WTC11 (cell line): ENCODE measurements around the gene BACH2. TPM values are rescaled to one million over a fixed set of nuclear protein-coding genes. Genes with fewer than 3 reads are reported as not detected.
"Not testable (repeated sequence)": the region's sequence is repeated elsewhere in the genome, so short reads cannot be mapped to it uniquely, and the experiment has no call there.

Experiments used
- ATAC-seq: fragments of 200-7000 bp; cut with Tn5 transposase; 2 replicates; pipeline ENCODE4 v1.10.0; 2021; ENCODE audit warnings: mild to moderate bottlenecking, moderate library complexity
- CTCF ChIA-PET: fragments of 300-600 bp; sonication (Branson Sonifier 250); formaldehyde crosslinking; loops from one replicate; lab custom pipeline; 2021; ENCODE audit warnings: antibody characterized with exemption; lab: Charles Lee
- POLR2A ChIA-PET: fragments of 350-600 bp; sonication (Branson Sonifier 250); formaldehyde crosslinking; loops from one replicate; lab custom pipeline; 2021; ENCODE audit warnings: antibody characterized with exemption; lab: Charles Lee
- DNase-seq: peaks from one replicate; pipeline ENCODE4 v3.0.0; 2021; ENCODE audit warnings: low spot score
- H3K27ac Mint-ChIP-seq: 2 replicates; pipeline ENCODE4 v1.8.0; 2021; ENCODE audit warnings: mixed read lengths
- H3K27me3 Mint-ChIP-seq: 2 replicates; pipeline ENCODE4 v1.8.0; 2021; ENCODE audit warnings: low read depth, mild to moderate bottlenecking, moderate library complexity, mixed read lengths
- H3K36me3 Mint-ChIP-seq: 2 replicates; pipeline ENCODE4 v1.8.0; 2021; ENCODE audit warnings: mixed read lengths
- H3K4me1 Mint-ChIP-seq: 2 replicates; pipeline ENCODE4 v1.8.0; 2022; ENCODE audit warnings: mixed read lengths
- H3K4me3 Mint-ChIP-seq: 2 replicates; pipeline ENCODE4 v1.8.0; 2021; ENCODE audit warnings: mild to moderate bottlenecking, moderate library complexity, mixed read lengths
- H3K9me3 Mint-ChIP-seq: 2 replicates; pipeline ENCODE4 v1.8.0; 2021; ENCODE audit warnings: mixed read lengths
- AR ChIP-seq: fragments of 250-450 bp; sonication (Bioruptor Pico); IDR thresholded peaks from 2 replicates; pipeline ENCODE4 v1.9.0; 2021; ENCODE audit warnings: mild to moderate bottlenecking
- CBFB ChIP-seq: sonication (generic); formaldehyde crosslinking; IDR thresholded peaks from 2 replicates; pipeline ENCODE4 v1.8.1; 2022; ENCODE audit warnings: mild to moderate bottlenecking, low read depth, missing genetic modification reagents
- CDX4 ChIP-seq: fragments of 250-450 bp; sonication (Bioruptor Pico); IDR thresholded peaks from 2 replicates; pipeline ENCODE4 v1.9.0; 2021; ENCODE audit warnings: moderate library complexity, mild to moderate bottlenecking, inconsistent platforms, borderline replicate concordance
- CTCF ChIP-seq: fragments of 200-600 bp; IDR thresholded peaks from 2 replicates; pipeline ENCODE4 v1.8.0; 2022; ENCODE audit warnings: antibody characterized with exemption
- FOXJ3 ChIP-seq: sonication (generic); formaldehyde crosslinking; IDR thresholded peaks from 2 replicates; pipeline ENCODE4 v1.9.0; 2021; ENCODE audit warnings: missing genetic modification reagents, mild to moderate bottlenecking, borderline replicate concordance
- GTF2I ChIP-seq: fragments of 250-450 bp; sonication (Bioruptor Pico); conservative IDR thresholded peaks from 2 replicates; pipeline ENCODE4 v1.4.0; 2021; ENCODE audit warnings: mild to moderate bottlenecking
- JUN ChIP-seq: sonication (generic); formaldehyde crosslinking; IDR thresholded peaks from 2 replicates; pipeline ENCODE4 v1.8.0; 2023; ENCODE audit warnings: mild to moderate bottlenecking, missing genetic modification reagents
- MYBL2 ChIP-seq: sonication (generic); formaldehyde crosslinking; IDR thresholded peaks from 2 replicates; pipeline ENCODE4 v1.8.1; 2023; ENCODE audit warnings: mild to moderate bottlenecking, moderate library complexity, missing genetic modification reagents
- NR2C2 ChIP-seq: sonication (generic); formaldehyde crosslinking; IDR thresholded peaks from 2 replicates; pipeline ENCODE4 v1.8.0; 2022; ENCODE audit warnings: mild to moderate bottlenecking, missing genetic modification reagents
- OVOL2 ChIP-seq: fragments of 250-450 bp; sonication (Bioruptor Pico); IDR thresholded peaks from 2 replicates; pipeline ENCODE4 v1.9.0; 2021; ENCODE audit warnings: mild to moderate bottlenecking, borderline replicate concordance
- PREB ChIP-seq: sonication (generic); formaldehyde crosslinking; IDR thresholded peaks from 2 replicates; pipeline ENCODE4 v1.8.1; 2022; ENCODE audit warnings: mild to moderate bottlenecking, missing genetic modification reagents, moderate library complexity, borderline replicate concordance
- RELA ChIP-seq: sonication (generic); formaldehyde crosslinking; IDR thresholded peaks from 2 replicates; pipeline ENCODE4 v1.8.1; 2022; ENCODE audit warnings: missing genetic modification reagents, mild to moderate bottlenecking, borderline replicate concordance
- SP1 ChIP-seq: sonication (generic); formaldehyde crosslinking; conservative IDR thresholded peaks from 2 replicates; pipeline ENCODE4 v1.8.1; 2022; ENCODE audit warnings: missing genetic modification reagents
- TCF7 ChIP-seq: sonication (generic); formaldehyde crosslinking; IDR thresholded peaks from 2 replicates; pipeline ENCODE4 v1.8.0; 2022; ENCODE audit warnings: mild to moderate bottlenecking, low read depth, missing genetic modification reagents, moderate library complexity
- USF2 ChIP-seq: sonication (generic); formaldehyde crosslinking; IDR thresholded peaks from 2 replicates; pipeline ENCODE4 v1.8.1; 2023; ENCODE audit warnings: mild to moderate bottlenecking, missing genetic modification reagents, moderate library complexity
- ZBTB43 ChIP-seq: sonication (generic); formaldehyde crosslinking; IDR thresholded peaks from 2 replicates; pipeline ENCODE4 v1.8.1; 2023; ENCODE audit warnings: mild to moderate bottlenecking, missing genetic modification reagents
- ZNF121 ChIP-seq: sonication (generic); formaldehyde crosslinking; IDR thresholded peaks from 2 replicates; pipeline ENCODE4 v1.8.0; 2023; ENCODE audit warnings: missing genetic modification reagents
- ZNF263 ChIP-seq: sonication (generic); formaldehyde crosslinking; IDR thresholded peaks from 2 replicates; pipeline ENCODE4 v1.8.1; 2022; ENCODE audit warnings: low read depth, mild to moderate bottlenecking, moderate library complexity, missing genetic modification reagents
- ZNF396 ChIP-seq: fragments of 250-450 bp; sonication (Bioruptor Pico); IDR thresholded peaks from 2 replicates; pipeline ENCODE4 v1.8.0; 2021; ENCODE audit warnings: mild to moderate bottlenecking, moderate library complexity, borderline replicate concordance
- total RNA-seq: library from RNA; stranded (reverse); gene quantifications from 3 replicates; pipeline ENCODE4 v1.2.3, GENCODE V29; 2021

The BACH2 gene
- total RNA-seq, 1 experiment from 2014 or later = 5.9 TPM

- not testable (repeated sequence) for ATAC-seq, H3K9me3 Mint-ChIP-seq, DNase-seq, H3K4me3 Mint-ChIP-seq, H3K36me3 Mint-ChIP-seq, H3K27ac Mint-ChIP-seq
- TF ChIP-seq CTCF = 0 out of 2 replicates have a peak, but pooled peaks have one; percentile 22
- peak; percentile 52; the same call in 1 of the 2 replicates for TF ChIP-seq GTF2I (CRISPR knock-in tag)
- peak; percentile 98 for TF ChIP-seq ZNF121 (CRISPR knock-in tag)
- peaks cover 67% of the 10 kb centered on the region for H3K27me3 Mint-ChIP-seq
- H3K4me1 Mint-ChIP-seq = peaks cover 33% of the 10 kb centered on the region
- ChIA-PET CTCF (interaction anchor here (1.1 kb wide), 1 partner anchor 48 kb away, joined by 3 read pairs; no protein-coding TSS in a partner anchor), POLR2A (interaction anchor here (0.7 kb wide), 2 partner anchors 51 to 256 kb away, joined by 3 read pairs; no protein-coding TSS in a partner anchor)
These were observed 404.1 kb downstream of the BACH2 start for GRCh38 chr6:89892577-89892976.

- Mint-ChIP-seq H3K4me3 (peak overlapping the region; percentile 20), H3K27me3 (peaks cover 76% of the 10 kb centered on the region), H3K4me1 (peaks cover 19% of the 10 kb centered on the region), H3K27ac (peak overlapping the region; percentile 13; the same call in 1 of the 2 replicates)
- DNase-seq, H3K9me3 Mint-ChIP-seq, ATAC-seq, CTCF ChIA-PET, H3K36me3 Mint-ChIP-seq: not testable (repeated sequence)
- POLR2A ChIA-PET = interaction anchor here (0.7 kb wide), 1 partner anchor 24 kb away, joined by 3 read pairs; no protein-coding TSS in a partner anchor
These were observed 405.7 kb downstream of the BACH2 start for GRCh38 chr6:89890845-89891528.

- Mint-ChIP-seq H3K4me1 (peaks cover 13% of the 10 kb centered on the region), H3K27ac (no peak overlapping the region), H3K36me3 (no peaks in the 10 kb centered on the region), H3K4me3 (no peak overlapping the region), H3K9me3 (no peaks in the 10 kb centered on the region), H3K27me3 (peaks cover 62% of the 10 kb centered on the region)
- CTCF ChIA-PET = no interaction called here
- POLR2A ChIA-PET = no interaction called here
- ATAC-seq (no peak), DNase-seq (no peak)
- TF ChIP-seq PREB (no peak), FOXJ3 (CRISPR knock-in tag) (no peak), USF2 (no peak), ZNF263 (CRISPR knock-in tag) (no peak), CDX4 (CRISPR knock-in tag) (no peak), OVOL2 (CRISPR knock-in tag) (no peak), TCF7 (CRISPR knock-in tag) (no peak), MYBL2 (CRISPR knock-in tag) (no peak), SP1 (CRISPR knock-in tag) (no peak), JUN (CRISPR knock-in tag) (no peak), ZBTB43 (CRISPR knock-in tag) (no peak), NR2C2 (no peak), CTCF (no peak), RELA (CRISPR knock-in tag) (no peak), CBFB (no peak), AR (CRISPR knock-in tag) (no peak), ZNF396 (CRISPR knock-in tag) (no peak)
These were observed 407.8 kb downstream of the BACH2 start for GRCh38 chr6:89888871-89889270.
